Stimulated activated CD4-positive, alpha-beta T cell treated with anti-CD3 and anti-CD28 coated beads, TNF-alpha, amount 100 ng/mL, for 4 hours (primary cell): ENCODE measurements around the gene TMEM116.

ENCODE experiments used
- DNase-seq, 3 experiments: peaks; one replicate each; pipeline ENCODE4 v3.0.0-alpha.2; 2020; ENCODE audit warnings: low read depth in 3 of 3

The TMEM116 gene

GRCh38 chr12:111893287-111893686, 119.7 kb downstream of the TMEM116 start:
- DNase-seq, result no peak

GRCh38 chr12:111887926-111888745, 124.8 kb downstream of the TMEM116 start:
- no peak for DNase-seq

- no peak for DNase-seq
Measured at GRCh38 chr12:111886662-111887545, 126.1 kb downstream of the TMEM116 start.

GRCh38 chr12:111881716-111882115, 131.2 kb downstream of the TMEM116 start:
- no peak for DNase-seq
